Erythroblast (primary cell): ENCODE data around the gene NUCKS1.
A peak's percentile ranks its signal among the peaks of the same experiment; 100 is the strongest.

Experiments
- DNase-seq, 2 experiments: peaks; one replicate each; lab custom pipeline; 2025; lab: John Stamatoyannopoulos, UW
- GATA1 ChIP-seq: IDR thresholded peaks from 2 replicates; pipeline ENCODE4 v1.6.1; 2011; ENCODE audit warnings: low read depth, mild to moderate bottlenecking, control low read depth, low read length, moderate library complexity
- POLR2A ChIP-seq: IDR thresholded peaks from 2 replicates; pipeline ENCODE4 v1.6.1; 2011; ENCODE audit warnings: mild to moderate bottlenecking, low read length

Gene NUCKS1, protein sequence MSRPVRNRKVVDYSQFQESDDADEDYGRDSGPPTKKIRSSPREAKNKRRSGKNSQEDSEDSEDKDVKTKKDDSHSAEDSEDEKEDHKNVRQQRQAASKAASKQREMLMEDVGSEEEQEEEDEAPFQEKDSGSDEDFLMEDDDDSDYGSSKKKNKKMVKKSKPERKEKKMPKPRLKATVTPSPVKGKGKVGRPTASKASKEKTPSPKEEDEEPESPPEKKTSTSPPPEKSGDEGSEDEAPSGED

DNA sequence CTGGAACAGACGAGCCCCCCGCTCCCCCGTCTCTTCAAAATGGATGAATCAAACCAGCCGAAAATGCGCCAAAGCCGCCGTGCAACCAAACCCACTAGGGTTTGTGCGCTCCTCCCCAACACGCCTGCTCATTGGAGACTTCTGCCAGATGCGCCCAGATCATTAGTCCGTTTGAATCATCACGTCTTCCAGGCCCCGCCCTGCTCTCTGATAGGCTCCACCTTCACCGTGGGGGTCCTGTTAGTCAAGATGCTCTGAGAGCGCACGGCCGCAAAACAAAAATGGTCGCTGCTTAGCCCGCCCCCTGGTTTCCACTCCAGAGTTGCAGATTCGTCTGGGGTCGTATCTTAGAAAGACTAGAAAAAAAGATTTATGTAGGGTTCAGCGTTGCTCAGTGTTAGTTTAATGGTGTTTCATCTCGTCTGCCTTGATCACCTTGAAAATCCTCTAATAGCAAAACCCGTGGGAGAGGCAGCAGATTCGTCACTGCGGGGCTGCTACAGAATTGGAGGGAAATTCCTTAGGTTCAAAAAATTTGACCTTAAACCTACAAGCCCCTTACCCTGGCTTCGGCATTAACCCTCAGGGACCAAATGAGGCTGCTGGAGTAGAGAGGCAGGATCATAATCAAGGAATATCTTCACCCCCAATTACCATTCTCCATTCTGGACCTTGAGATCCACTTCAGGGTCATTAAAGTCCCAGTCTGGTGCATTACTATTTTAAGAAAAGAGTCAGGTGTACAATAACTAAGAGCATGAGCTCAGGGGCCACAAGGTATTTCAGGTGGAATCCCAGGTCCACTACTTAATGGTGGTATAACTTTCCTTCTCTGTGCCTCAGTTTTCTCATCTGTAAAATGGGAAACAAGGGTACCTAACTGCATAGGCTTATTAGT lies at the start of gene NUCKS1:
TSS of gene NUCKS1 (minus strand) at position 45 of the 898 bp plus-strand sequence. CDS start 209 bp downstream, outside the sequence.
- DNase-seq = peak; percentile 98 to 100
- peak; percentile 53 for TF ChIP-seq POLR2A
- TF ChIP-seq GATA1 = no peak

DNA sequence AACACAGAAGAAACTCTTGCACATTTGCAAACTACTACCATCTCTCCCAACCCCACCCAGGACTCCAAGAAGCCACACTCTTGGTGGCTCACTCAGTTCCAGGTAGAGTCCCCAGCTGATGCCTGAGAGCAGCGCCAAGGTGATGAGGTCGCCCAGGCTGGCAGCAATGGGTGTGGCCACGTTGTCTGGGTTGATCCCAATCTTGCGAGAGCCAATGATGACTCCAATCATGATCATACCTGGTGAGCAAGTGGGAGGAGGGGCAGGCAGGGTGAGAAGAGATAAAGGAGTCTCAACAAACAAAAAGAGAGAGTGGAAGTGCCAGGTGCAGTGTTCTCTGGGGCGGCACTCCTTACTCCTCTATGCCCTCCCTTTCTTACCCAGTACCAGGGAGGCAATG lies 48.6 kb upstream of the NUCKS1 start:
- no peak for DNase-seq
- TF ChIP-seq GATA1 = no peak
- no peak for TF ChIP-seq POLR2A

DNA sequence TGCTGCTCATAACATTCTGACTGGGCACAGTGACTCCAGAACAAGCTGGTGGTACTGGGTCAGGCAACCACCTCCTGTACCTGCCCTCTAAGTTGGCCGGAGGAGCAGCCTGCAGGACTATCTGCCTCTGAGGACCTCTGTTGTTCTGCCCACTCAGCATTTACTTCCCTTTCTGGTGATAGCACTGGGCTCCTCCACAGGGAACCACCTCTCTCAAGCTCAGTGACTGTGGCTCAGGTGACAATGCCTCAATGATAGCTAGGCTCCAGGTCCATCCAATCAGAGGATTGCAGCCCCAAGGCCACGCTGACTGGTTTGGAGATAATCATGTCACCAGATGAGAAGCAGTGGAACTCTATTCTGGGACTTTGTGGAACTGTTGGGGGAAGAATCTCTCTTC lies 47.2 kb upstream of the NUCKS1 start:
- DNase-seq = no peak

DNA sequence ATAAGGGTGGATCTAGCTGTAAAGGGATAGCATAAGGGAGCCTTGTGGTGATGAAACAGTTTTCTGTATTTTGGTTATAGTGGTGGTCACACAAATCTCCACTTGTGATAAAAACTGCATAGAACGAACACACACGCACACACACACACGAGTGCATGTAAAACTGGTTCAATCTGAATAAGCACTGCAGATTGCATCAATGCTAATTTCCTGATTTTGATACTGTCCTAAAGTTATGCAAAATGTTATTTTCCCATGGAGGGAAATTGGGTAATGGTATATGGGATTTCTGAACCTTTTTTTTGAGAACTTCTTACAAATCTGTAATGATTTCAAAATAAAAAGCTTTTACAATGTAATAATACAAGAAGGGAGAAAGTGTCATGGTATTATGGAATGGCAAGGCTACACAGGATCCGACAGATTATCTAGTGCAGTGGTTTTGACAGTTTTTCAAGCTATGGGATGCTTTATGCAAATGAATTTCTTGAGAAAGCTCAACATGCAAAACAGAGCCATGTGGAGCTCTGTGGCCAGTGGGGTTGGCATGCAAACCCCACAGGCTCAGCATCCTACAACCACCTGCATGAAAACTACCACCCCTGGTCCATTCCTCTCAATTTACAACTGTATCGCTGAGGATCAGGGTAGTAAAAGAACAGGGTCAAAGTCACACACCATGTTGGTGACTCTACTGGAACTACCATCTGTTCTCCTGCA lies 44.2 kb upstream of the NUCKS1 start:
- DNase-seq = no peak
- no peak for TF ChIP-seq POLR2A
- no peak for TF ChIP-seq GATA1

More for the DNA sequence above, 47.2 kb upstream of the NUCKS1 start:
- TF ChIP-seq POLR2A = no peak
- TF ChIP-seq GATA1 = no peak

DNA sequence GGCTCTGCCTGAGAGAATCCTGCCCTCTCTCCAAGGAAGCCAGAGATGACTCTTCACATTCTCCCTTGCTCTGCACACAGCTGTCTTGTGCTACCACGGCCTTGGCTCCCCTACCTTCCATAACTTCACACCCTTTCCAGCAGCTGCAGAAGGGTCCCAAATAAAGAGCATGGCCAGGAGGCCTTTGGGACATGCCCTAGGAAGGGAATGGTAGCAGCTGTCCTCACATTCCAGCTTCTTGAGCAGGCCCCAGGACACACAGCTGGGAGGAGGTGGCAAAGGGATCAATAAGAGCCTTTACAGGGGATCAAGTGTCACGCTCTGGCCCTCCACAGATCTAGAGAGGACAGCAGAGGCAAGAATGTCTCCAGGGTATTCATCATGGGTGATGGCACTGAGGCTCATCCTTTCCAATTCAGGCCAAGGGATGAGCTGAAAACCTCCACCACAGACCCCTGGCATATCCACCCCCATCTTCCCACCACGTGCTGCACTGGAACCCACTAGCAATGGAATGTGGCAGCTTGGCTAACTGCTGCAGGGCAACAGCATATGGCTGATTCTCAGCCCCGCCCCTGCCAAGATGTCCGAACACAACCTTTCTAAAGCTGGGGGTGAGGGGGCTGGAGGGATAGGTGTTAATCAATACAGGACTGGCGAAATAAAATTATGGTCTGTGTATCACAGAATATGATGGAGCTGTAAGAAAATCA lies 43.1 kb upstream of the NUCKS1 start:
- no peak for DNase-seq
- no peak for TF ChIP-seq GATA1
- no peak for TF ChIP-seq POLR2A

DNA sequence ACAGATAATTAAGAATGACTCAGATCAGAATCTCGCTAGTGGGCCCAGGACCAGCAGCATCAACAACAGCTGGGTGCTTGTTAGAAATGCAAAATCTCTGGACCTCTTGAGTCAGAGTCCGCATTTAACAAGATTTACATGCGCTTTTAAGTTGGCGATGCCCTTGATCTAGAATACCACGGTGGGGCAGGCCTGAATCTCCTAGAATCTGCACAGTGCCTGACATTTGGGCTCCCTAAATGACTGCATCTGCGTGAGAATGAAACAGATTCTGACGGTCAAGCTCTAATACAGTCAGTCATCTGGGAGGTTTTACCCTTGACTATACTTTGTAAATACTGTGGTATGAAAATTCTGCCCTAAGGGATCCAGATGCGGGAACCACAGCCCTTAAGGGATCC lies 42.5 kb upstream of the NUCKS1 start:
- DNase-seq = no peak
- TF ChIP-seq POLR2A (no peak), GATA1 (no peak)

DNA sequence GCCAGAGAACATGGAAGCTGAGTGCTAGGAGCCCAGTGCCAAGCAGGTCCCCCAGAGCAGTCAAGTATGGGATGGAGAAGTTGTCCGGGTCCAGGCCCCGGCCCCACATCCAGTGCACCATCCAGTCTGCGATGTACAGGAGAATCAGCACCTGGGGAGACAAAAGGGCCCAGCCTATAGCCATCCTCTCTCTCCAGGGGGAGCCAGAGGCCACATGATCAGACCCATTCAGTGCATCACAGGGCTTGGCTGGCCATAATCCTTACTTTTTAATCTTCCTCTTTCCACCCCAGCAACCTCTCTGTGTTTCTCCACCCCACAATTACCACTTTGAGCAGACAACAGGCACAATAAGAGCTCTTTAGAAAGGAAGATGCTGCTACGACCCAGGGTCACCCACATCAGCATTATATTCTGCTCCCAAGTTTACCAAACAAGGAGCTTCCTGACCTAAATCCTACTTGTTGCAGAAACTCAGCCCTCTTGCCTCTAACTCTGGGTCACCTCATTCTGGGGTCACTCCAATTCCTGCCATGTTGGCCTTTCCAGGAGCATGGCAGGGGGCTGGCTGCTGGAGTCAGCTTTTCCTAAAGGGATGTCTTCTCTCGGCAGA lies 41.7 kb upstream of the NUCKS1 start:
- no peak for TF ChIP-seq GATA1
- TF ChIP-seq POLR2A = no peak
- DNase-seq = peak; percentile 54 to 77

DNA sequence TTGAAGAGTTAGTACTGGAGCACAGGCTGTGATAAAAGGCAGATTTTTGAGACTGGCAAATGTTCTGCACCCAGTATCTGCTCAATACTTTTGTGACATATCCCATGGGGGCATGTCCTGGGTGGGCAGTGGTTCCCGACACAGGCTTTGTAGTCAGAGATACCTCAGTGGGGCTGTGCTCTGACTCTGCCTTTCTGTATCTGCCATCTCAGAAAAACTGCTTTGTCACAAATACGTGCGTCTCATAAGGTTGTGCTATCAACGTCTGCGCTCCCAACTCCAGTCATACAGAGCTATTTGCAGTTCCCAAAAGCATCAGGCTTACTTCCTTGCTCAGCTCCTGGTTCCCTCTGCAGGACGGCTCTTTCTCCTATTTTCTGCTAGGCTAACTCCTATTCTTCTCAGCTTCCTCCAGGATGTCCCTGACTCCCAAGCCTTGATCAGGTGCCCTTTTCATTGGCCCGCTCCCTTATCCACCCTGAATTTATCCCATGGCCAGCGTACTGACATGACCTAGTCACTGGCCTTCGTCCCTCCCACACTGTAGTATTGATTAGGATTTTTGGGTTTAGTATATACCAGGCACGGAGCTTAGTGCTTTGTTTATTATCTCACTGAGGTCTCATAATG lies 37.4 kb upstream of the NUCKS1 start:
- TF ChIP-seq GATA1 = no peak
- TF ChIP-seq POLR2A = no peak
- peak in 1 of 2 experiments; percentile 14 for DNase-seq

DNA sequence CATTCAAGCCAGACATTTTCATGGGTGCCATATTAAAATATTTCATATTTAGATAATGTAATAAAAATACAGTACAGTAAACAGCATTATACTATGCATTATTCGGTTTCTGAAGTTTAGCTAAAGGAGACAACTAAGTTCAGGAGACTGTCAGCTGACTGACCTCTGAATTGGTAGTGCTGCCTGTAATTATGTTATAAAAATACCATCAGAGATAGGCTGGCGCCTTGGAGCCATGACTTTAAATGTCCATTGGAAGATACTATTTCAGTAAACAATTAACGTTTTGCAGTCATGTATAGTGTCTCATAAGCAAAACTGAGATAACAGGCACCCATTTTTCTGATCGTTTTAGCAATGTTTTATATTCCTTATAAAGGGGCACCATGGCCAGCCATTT lies 36.6 kb upstream of the NUCKS1 start:
- TF ChIP-seq POLR2A = no peak
- DNase-seq = no peak

DNA sequence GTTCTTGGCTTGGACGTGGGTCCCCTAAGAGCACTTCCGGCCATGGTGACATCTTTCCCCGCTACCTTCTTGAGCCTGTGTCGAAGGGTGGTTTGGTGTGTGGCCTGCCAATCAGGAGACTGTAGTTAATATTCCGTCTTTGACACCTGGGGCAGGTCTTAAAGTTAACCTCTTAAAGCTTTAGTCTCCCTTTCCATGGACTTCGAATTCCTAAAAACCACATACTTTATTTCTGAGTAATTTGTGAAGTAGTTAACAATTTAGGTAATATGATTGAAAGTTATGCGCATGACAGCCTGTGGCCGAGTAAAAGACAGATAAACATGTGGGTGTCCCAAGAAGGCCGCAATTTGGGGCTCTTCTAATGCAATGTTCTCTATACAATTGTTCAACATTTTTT lies 35.5 kb upstream of the NUCKS1 start:
- TF ChIP-seq GATA1 = no peak
- no peak for TF ChIP-seq POLR2A

DNA sequence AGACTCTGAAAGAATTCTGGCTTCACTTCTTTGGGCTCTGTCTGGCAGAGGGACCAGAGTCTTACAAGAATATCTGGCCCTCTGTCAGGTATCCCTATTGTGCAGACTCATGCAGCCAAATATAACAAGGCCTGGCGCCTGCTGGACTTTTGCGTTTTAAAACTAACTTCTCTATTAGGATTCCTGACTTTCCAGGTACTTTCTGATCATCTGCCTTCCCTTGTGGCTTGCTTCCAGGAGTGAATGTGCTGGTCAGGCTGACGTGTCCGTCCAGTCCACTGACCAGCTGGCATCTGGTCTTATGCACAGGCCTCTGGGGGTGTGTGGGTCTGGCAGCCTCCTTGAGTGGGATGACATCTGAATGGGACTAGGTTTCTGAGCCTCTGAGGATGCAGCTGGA lies 33.9 kb upstream of the NUCKS1 start:
- no peak for DNase-seq
- TF ChIP-seq POLR2A = no peak
- no peak for TF ChIP-seq GATA1

More for the DNA sequence above, 35.5 kb upstream of the NUCKS1 start:
- DNase-seq = no peak

DNA sequence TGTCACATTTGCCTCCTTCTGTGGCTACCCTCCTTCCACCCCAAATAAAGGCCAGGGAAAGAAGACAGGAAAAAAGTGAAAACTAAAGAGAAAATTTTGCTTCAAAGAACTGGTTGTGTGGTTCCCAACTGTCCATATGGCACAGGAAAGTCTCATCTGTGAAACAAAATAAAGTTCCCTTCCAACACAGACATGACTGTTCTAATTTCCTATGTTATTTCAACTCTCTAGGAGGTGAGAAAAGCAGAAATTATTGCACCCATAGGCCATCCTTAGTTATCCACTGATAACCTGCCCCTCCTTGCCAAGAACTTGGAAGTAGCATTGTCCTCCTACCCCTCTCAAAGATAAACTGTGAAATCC lies 33.4 kb upstream of the NUCKS1 start:
- no peak for DNase-seq

More for the DNA sequence above, 33.4 kb upstream of the NUCKS1 start:
- TF ChIP-seq GATA1 (no peak), POLR2A (no peak)
